HG03354 (cell line): ENCODE data around the gene TRAF1.
A peak's percentile ranks its signal among the peaks of the same experiment; 100 is the strongest.

Experiments used
- ATAC-seq: cut with Tn5 transposase; IDR thresholded peaks from one replicate; pipeline ENCODE4 v1.9.1; 2021; ENCODE audit warnings: mild to moderate bottlenecking; ENCODE audit not compliant: unreplicated experiment, poor library complexity, severe bottlenecking

Gene TRAF1

DNA sequence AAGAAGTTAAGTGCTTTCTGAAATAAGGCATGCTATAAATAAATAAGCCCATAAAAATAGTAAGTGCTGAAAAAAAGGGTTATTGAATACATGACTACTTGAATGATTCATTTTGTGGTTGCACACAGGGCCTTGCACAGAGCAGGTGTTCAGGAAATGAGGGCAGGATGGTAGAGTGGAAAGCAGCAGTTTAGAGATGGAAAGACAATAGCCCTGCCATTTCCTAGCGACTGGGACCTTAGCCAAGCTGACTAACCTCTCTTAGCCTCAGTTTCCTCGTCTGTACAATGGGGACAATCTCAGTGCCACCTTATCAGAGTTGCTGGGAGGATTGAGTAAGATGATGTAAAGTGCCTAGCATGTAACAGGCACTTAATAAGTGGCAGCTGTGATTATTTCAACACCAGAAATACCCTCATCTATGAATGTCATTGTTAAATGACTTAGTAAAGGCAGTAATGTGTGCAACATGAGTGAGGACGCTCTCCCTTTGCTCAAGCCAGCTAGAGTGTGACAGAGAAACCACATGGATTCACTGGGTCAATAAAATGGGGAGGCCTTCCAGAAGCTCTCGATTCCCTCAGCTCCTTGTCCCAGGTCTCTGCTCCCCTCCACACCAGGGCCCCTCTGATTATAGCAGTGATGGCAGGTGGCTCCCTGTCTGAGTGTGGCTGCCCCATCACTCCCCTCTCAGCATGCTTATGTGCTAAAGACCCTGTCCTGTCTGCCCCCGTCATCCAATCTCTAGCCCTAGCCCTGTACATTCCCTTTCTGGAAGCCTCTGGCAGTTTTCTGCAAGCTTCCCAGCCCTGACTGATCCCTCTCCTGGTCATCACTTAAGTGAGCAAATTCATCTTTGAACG, 33.6 kb downstream of the TRAF1 start:
- peak; percentile 71 for ATAC-seq

GRCh38 chr9:120891884-120892747, 34.5 kb downstream of the TRAF1 start:
- ATAC-seq: peak; percentile 36

GRCh38 chr9:120891245-120891883, 35.2 kb downstream of the TRAF1 start:
- ATAC-seq: no peak

DNA sequence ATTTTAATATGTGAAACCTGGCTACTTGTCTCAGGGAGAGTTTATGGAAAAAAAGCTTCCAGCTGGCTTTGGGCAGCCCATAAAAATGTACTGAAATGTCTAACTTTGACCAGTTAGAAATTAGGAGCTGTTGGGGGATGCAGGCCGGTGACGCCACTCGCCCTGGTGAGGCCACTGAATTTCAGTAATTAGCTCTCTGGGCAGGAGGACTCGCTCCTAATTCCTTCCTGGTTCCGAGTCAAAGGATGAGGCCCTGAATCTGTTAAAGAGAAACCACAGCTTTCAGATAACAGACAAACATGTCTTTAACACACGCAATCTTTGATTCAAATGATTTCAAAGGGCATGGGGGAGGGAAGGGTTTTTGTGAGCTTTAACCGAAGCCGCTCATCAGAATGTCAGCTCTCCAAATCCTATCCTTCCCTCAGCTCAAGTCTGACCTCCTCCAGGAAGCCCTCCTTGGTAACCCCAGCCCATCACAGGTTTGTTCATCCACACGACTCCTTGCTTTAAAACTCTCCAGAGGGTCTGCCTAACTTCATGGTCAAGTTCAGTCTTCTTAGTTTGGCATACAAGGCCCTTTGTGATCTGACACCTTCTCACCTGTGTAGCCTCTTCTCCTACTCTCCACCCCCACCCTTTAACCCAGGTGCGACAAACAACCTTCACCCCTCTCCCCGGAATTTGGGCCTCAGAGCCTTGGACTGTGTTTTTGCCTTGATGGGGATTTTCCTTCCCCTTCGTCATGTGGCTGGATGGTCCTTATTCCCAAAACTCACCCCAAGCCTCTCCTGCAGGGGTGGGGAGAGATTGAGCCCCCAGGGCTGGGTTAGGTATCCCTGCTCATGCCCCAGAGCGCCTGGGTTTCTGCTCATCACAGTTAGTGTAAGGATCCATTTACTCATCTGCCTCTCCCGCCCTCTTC, 36.0 kb downstream of the TRAF1 start:
- ATAC-seq: no peak

DNA sequence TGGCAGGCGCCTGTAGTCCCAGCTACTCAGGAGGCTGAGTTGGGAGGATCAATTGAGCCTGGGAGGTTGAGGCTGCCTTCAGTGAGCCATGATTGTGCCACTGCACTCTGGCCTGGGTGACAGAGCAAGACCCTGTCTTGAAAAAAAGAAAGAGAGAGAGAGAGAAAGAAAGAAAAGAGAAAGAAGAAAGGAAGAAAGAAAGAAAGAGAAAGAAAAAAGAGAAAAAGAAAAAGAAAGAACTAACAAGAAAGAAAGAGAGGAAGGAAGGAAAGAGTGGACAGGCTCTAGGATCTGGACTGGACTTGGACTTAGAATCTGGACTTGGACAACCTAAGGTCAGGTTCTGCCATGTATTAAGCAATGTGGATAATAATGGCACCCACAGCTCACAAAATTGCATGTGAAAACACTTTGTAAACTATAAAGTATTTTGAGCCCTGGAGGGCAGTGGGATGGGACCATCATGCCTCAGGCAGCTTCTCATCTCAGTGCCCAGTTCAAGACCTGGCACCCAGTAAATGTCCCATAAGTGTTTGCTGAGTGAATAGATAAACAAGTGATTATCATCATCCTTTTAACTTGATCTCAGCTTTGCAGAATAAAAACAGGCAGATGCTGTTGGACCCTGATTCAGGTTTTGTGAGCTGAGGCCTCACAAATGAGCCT, 36.9 kb downstream of the TRAF1 start:
- no peak for ATAC-seq

GRCh38 chr9:120888626-120889025, 38.0 kb downstream of the TRAF1 start:
- ATAC-seq: no peak

DNA sequence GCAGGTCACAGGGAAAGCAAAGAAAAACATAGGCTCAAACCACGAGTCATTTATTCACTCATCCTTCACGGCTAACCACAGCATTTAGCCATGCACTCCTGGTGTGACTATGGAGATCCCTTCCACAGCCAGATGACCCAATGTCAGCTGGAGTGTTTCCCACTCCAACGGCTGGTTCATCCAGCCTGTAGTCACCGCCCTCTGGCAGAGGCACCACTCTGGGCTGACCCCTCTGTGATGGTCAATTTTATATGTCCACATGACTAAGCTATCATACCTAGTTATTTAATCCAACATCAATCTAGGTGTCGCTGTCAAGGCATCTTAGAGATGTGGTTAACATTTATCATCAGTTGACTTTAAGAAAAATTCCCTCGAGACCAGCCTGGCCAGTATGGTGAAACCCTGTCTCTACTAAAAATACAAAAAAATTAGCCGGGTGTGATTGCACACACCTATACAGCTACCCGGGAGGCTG, 40.1 kb downstream of the TRAF1 start:
- ATAC-seq: no peak

- ATAC-seq: no peak
These were observed 40.6 kb downstream of the TRAF1 start for GRCh38 chr9:120885958-120886357.

GRCh38 chr9:120885457-120885856, 41.1 kb downstream of the TRAF1 start:
- no peak for ATAC-seq

- no peak for ATAC-seq
These were observed 43.0 kb downstream of the TRAF1 start for GRCh38 chr9:120883608-120883996.

- ATAC-seq: no peak
These were observed 43.5 kb downstream of the TRAF1 start for GRCh38 chr9:120882935-120883607.

- no peak for ATAC-seq
These were observed 47.1 kb downstream of the TRAF1 start for GRCh38 chr9:120879446-120879845.

GRCh38 chr9:120878188-120879130, 48.1 kb downstream of the TRAF1 start:
- ATAC-seq: no peak

DNA sequence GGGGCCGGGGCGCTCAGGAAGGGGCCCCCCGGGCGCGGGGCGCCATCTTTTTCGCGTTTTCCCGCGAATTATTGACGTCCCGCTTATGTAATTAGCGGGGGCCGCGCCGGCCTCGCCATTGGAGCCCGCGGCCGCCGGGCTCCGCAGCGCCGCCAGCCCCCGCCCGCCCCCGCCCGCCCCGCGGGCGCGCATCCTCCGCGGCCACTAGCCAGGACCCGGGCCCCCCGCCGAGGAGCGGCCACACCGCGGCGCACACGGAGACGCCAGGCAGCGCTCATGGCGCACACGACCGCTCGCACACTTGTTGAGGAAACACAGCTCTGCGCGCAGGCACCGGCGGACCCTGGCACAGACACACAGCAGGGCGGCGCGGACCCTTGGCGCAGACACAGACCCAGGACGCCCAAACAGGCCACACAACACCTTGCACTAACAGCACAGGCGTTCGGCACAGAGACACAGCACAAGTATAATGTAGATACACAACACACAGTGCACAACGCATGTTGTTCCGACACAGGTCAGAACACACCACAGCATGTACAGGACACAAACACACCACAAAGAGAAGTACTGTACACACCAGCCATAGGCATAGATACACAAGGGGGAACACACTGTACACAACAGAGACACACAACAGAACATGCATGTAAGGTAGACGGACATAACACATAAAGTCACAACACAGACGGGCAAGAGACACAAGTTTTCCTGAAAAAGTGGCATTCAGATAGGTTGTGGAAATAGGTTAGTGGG, 49.1 kb downstream of the TRAF1 start:
- ATAC-seq: peak; percentile 36

DNA sequence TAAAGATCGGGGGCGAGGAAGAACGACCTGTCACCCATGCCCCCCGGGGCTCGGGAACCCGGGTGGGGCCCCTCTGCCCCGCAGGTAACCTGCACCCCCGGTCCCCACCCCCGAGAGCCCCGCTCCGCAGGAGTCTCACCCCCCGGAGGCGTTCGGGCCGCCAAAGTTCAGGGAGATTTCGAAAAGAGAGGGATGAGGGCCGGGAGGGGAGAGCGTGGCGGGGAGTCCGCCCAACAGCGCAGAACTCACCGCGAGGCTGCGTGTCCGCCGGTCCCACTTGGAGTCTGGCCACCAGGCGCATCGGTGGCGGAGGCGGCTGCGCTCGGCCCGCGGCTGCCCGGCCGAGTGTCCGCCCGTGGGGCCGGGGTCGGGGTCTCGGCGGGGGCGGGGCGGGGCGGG, 49.8 kb downstream of the TRAF1 start, which contains the start of gene PHF19:
Gene PHF19, minus strand, starts transcription at position 347 of the 399 bp plus-strand sequence. CDS start 2,447 bp downstream, outside the sequence.
- peak; percentile 26 for ATAC-seq
